H1 (cell line): ENCODE data around the gene CST8. TPM values are rescaled to one million over a fixed set of nuclear protein-coding genes. Genes with fewer than 3 reads are reported as not detected.

Experiments
- BACH1 ChIP-seq: IDR thresholded peaks from 2 replicates; pipeline ENCODE4 v1.6.1; 2012; ENCODE audit warnings: low read length, improper control_type of control experiment
- EZH2 ChIP-seq: fragments of 200-600 bp; sonication (generic); IDR thresholded peaks from 2 replicates; pipeline ENCODE4 v1.7.1; 2012; ENCODE audit warnings: low read depth, mild to moderate bottlenecking, moderate library complexity, low read length, inconsistent platforms; ENCODE audit not compliant: severe bottlenecking
- GABPA ChIP-seq: IDR thresholded peaks from 2 replicates; pipeline ENCODE4 v1.6.1; 2011; ENCODE audit warnings: mild to moderate bottlenecking, low read length, moderate library complexity, borderline replicate concordance; ENCODE audit not compliant: insufficient read depth
- HDAC6 ChIP-seq: IDR thresholded peaks from one replicate; pipeline ENCODE4 v1.7.1; 2012; ENCODE audit warnings: low read depth, mild to moderate bottlenecking, inconsistent platforms, low read length, moderate library complexity
- NRF1 ChIP-seq: IDR thresholded peaks from 2 replicates; pipeline ENCODE4 v1.6.1; 2011; ENCODE audit warnings: mild to moderate bottlenecking, low read depth, low read length, improper control_type of control experiment
- RBBP5 ChIP-seq: IDR thresholded peaks from 2 replicates; pipeline ENCODE4 v1.7.1; 2012; ENCODE audit warnings: low read depth, mild to moderate bottlenecking, inconsistent platforms, low read length, moderate library complexity, borderline replicate concordance
- TCF12 ChIP-seq: IDR thresholded peaks from 2 replicates; pipeline ENCODE4 v1.6.1; 2011; ENCODE audit warnings: low read depth, mild to moderate bottlenecking, low read length
- polyA plus RNA-seq, 7 experiments: library from polyadenylated mRNA; depleted of rRNA in 3 of 7; stranded (reverse) in 5 of 7; unstranded in 2 of 7; fragments of >200 nt in 5 of 7; fragments of 200-250 nt in 2 of 7; gene quantifications; 1 replicate in 5 of 7; 2 replicates in 1 of 7; 4 replicates in 1 of 7; pipeline versions ENCODE4 v1.2.1 to v1.2.3, GENCODE V29; 2011 to 2013; ENCODE audit warnings: missing spikeins in 2 of 7, mixed read lengths in 2 of 7
- total RNA-seq: library from RNA; stranded (reverse); fragmentation: NEBNext Ultra II Directional; extraction: Animal tissue kit (Norgen Biotek cat#: 25700); gene quantifications from 2 replicates; pipeline ENCODE4 v1.2.1, GENCODE V29; 2021

The CST8 gene
- total and polyA plus RNA-seq, 2 of the 8 experiments (the other 6 are each of a cell fraction or from before 2014, with no cell fraction given), result not detected

DNA sequence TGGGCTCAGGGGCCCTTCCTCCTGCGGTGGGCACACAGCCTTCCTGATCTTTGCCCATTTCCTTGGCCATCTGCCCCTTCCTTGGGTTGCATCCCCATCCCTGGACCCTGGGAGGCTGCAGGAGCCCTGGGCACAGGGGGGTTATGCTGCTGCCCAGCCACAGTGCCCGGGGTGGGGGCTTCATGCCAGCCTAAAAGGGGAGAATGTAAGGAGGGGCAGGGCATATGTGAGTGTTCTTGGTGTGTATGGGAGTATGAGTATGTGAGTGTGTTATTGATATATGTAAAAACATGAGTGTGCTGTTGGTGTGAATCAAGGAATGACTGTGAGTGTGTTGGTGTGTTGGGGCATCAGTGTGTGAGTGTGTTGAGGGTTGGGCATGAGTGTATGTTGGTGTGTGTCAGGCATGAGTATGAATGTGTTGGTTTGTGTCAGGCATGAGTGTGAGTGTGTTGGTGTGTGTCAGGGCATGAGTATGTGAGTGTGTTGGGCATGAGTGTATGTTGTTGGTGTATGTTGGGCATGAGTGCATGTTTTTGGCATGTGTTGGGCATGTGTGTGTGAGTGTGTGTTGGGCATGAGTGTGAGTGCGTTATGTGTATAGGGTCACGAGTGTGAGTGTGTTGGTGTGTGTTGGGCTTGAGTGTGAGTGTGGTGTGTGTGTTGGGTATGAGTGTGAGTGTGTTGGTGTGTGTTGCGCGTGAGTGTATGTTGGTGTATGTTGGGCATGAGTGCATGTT, 14.7 kb upstream of the CST8 start (continued):
- TF ChIP-seq TCF12 (no peak), NRF1 (no peak), RBBP5 (no peak), EZH2 (no peak), GABPA (no peak), BACH1 (no peak), HDAC6 (no peak)
